ENCODE results near the gene SKI. TPM values are rescaled to one million over a fixed set of nuclear protein-coding genes. Genes with fewer than 3 reads are reported as not detected.
"Not testable (repeated sequence)": the region's sequence is repeated elsewhere in the genome, so short reads cannot be mapped to it uniquely, and the experiment has no call there.

The SKI gene
- total RNA-seq, 1 donor from 2014 or later: 38.8 TPM

- DNase-seq (ENCODE audit: low spot score) (no peak), ATAC-seq (no peak)
These were observed 87.7 kb downstream of the SKI start for GRCh38 chr1:2315674-2316450.

GRCh38 chr1:2316451-2316961 is 88.4 kb downstream of the SKI start:
- DNase-seq (ENCODE audit: low spot score): no peak
- ATAC-seq: no peak

DNA sequence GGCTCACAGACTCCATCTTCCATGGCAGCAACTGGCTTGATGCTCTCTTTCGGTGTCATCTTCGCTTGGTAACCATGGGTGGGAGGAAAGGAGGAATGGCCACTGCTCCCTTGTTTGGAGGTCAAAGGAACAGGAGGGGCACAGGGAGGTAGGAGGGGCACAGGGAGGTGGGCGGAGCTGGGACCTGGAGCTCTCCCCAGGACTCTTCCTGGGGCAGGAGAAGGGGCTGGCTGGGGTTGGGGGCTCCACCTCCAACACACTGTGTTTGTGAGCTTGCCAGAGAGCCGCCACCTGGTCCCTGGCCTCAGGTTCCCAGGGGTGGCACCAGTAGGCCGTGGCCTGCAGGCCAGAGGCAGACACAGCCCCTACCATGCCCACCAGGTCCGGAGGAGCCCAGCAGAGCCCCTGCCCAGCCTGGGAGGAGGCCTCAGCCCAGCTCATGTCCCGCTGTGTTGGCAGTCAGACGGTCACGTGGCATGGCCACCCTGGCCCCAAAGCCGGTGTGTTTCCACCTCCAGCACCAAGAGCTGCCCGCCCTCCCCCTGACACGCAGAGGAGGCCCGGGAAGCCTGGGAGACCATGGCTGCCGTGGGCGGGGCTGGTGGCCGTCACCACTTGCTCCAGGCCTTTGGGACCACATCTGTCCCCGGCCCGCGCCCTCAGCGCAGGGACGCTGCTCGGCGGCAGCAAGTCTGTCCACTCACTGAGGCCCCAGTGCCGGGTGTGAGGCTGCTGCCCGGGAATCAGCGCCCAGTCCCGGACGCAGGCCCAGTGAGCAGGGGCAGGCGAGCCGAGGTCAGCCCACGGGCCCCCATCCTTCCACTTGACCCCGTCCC is 89.3 kb downstream of the SKI start:
- DNase-seq (ENCODE audit: low spot score) (no peak), ATAC-seq (no peak)

DNA sequence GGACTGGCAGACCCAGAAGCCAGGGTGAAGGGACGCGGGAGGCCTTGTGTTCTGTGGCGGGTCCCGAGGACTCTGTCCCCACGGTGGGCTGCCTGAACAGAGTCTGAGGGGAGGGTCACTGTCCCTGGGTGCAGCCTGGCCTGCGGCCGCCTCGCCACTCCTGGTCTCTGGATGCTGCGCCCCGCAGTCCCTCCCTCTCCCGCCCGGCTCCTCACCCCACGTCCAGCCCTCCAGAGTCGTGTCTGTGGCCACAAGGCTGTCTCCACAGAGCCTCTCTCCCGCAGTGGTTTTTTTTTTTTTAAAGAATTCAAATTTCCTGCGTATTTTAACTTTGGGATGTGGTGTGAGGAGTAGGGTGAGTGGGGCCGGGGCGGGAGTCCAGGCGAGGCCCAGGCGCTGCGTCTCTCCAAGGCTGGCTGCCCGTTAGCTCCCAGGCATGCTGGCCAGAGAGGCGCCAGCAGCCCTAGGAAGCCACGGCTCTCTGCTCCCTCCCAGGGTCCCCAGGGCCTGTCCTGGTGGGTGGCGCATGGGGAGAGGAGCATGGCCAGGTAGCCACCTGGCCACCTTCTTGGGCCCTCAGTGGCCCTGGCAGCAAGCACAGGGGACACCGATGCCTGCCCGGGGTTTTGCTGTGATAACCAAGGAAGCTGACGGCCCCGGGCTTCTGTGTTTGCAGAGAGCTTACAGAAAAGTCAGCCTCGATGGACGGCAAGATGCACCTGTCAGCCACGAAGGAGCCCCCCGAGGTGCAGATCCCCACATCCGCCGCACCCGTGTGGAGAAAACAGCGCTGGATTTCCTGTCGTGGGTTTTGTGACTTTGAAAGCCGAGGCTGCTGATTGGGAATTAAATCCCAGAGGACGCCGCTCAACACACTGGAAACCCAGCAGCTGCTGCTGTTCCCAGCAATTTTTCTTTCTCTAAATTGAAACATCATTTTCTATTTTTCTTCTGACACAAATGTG is 90.5 kb downstream of the SKI start:
- ATAC-seq (no peak), DNase-seq (ENCODE audit: low spot score) (no peak)

DNA sequence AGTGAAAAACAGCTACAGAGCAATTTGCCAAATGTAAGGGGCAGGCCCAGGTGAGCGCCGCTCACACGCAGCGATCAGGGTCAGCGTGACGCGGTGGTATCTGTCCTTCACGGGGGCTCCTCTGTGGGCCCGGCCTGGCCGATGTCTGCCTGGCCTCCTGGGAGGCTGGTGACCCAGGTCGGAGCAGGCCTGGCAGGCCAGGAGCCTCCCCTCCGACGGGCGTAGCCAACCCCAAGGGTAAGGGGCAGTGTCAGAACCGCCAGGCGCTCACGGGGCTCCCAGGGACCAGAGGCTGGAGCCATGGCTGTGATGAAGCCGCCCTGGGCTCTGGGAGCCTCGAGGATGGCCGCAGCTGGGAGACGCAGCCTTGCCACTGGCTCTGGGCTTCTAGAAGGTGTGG is 91.2 kb downstream of the SKI start:
- no peak for ATAC-seq

GRCh38 chr1:2320006-2320405 is 91.9 kb downstream of the SKI start:
- no peak for DNase-seq (ENCODE audit: low spot score)

More for the DNA sequence above, 91.2 kb downstream of the SKI start:
- no peak for DNase-seq (ENCODE audit: low spot score)

DNA sequence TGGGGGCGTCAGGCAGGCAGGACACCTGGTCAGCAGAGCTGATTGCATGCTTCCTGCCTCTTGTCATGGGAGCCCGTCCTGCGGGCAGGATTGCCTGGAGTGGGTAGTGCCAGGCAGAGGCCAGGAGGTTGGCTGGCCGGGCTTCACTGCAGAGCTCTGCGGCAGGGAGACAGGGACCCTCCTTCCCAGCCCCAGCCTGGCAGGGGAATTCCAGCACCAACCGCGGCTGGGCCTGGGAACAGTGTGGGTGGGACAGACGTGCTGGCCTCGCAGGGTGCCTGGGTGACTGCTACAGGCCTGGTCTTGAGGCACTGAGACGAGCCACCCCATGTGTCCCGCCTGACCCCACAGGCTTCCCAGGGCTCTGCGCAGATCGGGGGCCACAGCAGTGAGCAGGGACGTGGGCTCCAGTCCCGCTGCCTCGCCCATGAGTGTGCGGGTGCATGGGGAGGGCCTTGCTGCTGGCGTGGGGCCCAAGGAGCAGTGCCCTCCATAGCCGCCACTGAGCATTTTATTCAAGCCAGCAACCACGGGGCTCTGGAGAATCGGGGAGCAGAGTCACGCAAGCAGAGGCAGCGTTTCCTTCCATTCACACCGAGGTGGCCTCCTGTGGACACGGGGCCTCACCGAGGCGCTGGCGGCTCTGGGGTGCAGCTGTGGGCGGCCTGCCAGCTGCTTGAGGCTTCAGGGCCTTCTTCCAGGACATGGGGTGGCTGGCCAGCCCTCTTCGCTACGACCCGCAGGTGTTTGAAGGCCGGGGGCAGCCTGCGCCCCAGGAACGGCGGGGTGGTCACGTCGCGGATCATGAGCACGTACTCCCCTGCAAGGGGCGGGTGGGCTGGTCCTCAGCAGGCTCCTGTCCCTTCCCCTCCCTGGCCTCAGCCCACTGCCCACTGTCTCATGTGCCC is 92.9 kb downstream of the SKI start:
- no peak for ATAC-seq

More at GRCh38 chr1:2320006-2320405, 91.9 kb downstream of the SKI start:
- no peak for ATAC-seq

DNA sequence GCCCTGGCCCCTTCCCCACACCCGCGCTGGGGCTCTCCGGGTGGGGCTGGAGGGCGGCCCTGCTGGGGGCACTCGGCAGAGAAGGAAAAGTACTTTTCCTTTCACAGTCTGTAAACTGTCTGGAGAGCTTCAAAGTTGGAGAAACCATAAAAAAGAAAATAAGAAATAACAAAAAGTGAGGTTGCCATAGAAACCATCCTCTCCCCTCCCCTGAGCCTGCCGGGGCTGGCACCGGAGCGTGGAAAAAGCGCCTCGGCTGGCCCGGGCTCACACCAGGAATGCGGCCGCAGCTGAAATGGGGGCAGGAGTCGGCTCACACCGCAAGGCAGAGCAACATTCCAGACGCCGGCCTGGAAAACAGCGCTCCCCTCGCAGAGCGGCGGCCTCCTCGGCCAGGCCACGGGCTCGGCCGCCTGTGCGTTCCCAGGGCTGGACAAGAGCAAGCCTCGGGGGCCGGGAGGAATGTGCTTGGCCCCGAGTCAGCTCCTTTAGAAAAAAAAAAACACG is 94.0 kb downstream of the SKI start:
- DNase-seq (ENCODE audit: low spot score) (no peak), ATAC-seq (peak; percentile 39)

More for the DNA sequence above, 92.9 kb downstream of the SKI start:
- DNase-seq (ENCODE audit: low spot score): no peak

DNA sequence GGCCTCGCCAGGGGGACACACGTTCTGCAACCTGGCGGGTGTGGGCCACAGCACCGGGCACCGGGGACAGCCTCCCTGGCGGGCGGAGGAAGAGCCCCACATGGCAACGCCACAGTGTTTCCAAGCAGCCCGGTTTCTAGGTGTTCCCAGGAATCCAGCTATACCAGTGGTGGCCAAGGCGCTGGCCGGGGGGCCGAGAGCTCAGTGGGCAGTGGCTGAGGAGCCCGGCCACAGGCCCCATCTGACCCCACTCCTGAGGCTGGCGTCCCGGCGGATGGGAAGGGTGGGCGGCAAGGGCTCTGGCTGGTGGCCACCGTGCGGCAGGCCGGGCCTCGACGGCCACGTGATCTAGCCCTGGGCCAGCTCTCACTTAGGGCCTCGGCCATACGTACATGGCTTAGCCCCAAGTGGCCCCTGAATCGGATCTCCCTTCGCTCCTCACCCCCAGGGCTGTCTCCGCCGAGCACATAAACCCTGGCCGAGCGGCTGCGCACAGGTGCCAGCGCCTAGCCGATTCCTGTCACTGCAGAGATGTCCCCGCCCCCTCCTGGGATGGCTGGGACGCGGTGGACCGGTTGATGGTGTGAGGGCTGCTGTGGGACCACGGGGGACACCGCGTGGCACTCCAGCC is 94.6 kb downstream of the SKI start:
- DNase-seq (ENCODE audit: low spot score) (no peak), ATAC-seq (no peak)

- no peak for DNase-seq (ENCODE audit: low spot score)
- ATAC-seq: no peak
These were observed 95.4 kb downstream of the SKI start for GRCh38 chr1:2323451-2323974.

GRCh38 chr1:2324553-2325366 is 96.6 kb downstream of the SKI start:
- ATAC-seq (no peak), DNase-seq (ENCODE audit: low spot score) (no peak)

GRCh38 chr1:2326524-2326923 is 98.4 kb downstream of the SKI start:
- ATAC-seq: peak; percentile 15
- DNase-seq (ENCODE audit: low spot score): no peak

DNA sequence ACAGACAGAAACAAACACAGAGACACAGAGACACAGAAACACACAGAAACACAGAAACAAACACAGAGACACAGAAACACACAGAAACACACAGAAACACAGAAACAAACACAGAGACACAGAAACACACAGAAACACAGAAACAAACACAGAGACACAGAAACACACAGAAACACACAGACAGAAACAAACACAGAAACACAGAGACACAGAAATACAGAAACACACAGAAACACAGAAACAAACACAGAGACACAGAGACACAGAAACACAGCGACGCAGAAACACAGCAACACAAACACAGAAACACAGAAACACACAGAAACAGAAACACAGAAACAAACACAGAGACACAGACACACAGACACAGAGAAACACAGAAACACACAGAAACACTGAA is 99.0 kb downstream of the SKI start:
- DNase-seq (ENCODE audit: low spot score); ATAC-seq: not testable (repeated sequence)

DNA sequence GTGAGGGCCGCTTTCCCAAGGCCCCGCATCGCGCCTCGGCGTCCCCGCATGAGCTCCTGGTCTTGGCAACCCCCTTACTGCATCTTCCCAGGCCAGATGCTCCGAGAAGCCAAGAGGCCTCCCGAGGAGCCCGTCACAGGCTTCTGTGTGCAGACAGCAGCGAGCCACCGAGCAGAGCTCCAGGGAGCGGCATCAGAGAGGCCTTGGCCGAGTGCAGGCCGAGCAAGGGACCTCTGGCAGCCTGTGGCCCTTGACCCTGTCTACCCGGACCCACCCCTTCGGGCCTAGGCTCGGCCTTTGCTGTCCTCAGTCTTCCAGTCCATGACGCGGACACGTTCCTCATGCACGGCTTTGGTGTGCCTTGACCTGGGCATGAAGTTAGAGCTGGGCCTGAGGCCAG is 99.7 kb downstream of the SKI start:
- ATAC-seq (no peak), DNase-seq (ENCODE audit: low spot score) (no peak)

DNA sequence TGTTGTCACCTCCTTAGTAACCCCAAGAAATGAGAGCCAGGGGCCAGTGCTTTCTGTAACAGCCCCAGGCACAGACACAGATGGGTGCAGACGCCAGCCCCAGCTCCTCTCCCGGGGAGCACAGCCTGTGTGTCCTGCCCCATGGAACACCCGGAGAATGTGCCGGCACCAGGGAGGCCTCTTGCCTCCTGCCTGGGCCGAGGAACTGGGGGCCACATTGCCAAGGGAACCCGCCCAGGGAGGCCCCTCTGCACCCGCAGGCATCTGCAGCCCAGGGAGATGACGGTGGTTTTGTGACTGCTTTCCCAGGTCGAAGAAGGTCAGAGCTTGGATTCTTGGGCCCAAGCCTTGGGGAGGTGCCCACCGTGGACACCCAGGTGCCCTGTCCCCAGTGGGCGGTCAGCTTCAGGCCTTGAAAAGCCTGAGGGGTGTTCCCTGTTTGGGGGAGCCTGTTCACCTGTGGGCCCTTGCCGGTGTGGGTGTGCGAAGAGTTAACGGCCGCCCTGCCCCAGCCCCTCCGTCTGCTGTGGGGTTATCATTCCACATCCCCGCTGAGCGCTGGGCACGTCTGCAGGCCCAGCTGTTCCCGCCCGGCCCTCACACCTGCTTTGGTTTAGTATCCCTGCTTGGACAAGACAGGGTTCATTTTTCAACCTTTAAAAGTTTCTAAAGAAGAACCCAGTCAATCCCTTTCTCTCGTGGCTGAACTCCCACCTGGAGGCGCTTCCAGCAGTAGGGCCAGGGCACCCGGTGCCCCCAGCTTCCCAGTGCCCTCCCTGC is 100.7 kb downstream of the SKI start:
- DNase-seq (ENCODE audit: low spot score): no peak
- ATAC-seq: no peak

- no peak for DNase-seq (ENCODE audit: low spot score)
- no peak for ATAC-seq
These were observed 101.9 kb downstream of the SKI start for GRCh38 chr1:2330035-2330434.

Measured in left lobe of liver (tissue), 2 donors.